Measurements from ENCODE around the gene SND1. TPM values are rescaled to one million over a fixed set of nuclear protein-coding genes. Genes with fewer than 3 reads are reported as not detected.

SND1 gene
- total RNA-seq, 1 experiment from 2014 or later, result 274 TPM

DNA sequence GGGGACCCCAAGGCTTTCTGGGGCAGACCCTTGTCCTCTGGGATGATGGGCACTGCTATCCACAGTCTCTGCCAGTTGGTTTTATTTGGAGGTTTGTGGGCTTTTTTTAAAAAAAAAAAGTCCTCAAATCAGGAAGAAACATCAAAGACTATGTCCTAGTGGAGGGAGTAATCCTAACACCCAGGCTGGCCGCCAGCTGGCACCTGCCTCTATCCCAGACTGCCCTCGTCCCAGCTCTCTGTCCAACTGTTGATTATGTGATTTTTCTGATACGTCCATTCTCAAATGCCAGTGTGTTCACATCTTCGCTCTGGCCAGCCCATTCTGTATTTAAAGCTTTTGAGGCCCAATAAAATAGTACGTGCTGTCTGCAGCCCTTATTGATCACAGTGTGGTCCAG lies 440.2 kb downstream of the SND1 start:
- peaks cover 60% of the 10 kb centered on the region for H3K36me3 Mint-ChIP-seq (ENCODE audit: insufficient read depth, unreplicated experiment)
- H3K36me3 ChIP-seq (ENCODE audit: control insufficient read depth, insufficient read depth, low read length), result peaks cover 3% of the 10 kb centered on the region
- no peaks in the 10 kb centered on the region for H3K27me3 Mint-ChIP-seq (ENCODE audit: insufficient read depth, unreplicated experiment)
- H3K4me1 ChIP-seq, result no peaks in the 10 kb centered on the region
- H3K27ac Mint-ChIP-seq (ENCODE audit: unreplicated experiment), result no peak overlapping the region
- intact Hi-C loops (cut with micrococcal nuclease; ENCODE audit: unreplicated experiment), result no loop called here
- POLR2A ChIA-PET, result no interaction called here
- CTCF ChIA-PET, result no interaction called here
- no peaks in the 10 kb centered on the region for H3K27me3 ChIP-seq (replicated peaks; ENCODE audit: control insufficient read depth, insufficient read depth, low read length)
- no peak overlapping the region for H3K4me3 ChIP-seq (ENCODE audit: low read depth, low read length)
- BruUV-seq (replicated peaks), result TSS peak; percentile 81
- no peaks in the 10 kb centered on the region for H3K4me1 Mint-ChIP-seq (ENCODE audit: low read depth, unreplicated experiment)
- TF ChIP-seq, protein P1, sequence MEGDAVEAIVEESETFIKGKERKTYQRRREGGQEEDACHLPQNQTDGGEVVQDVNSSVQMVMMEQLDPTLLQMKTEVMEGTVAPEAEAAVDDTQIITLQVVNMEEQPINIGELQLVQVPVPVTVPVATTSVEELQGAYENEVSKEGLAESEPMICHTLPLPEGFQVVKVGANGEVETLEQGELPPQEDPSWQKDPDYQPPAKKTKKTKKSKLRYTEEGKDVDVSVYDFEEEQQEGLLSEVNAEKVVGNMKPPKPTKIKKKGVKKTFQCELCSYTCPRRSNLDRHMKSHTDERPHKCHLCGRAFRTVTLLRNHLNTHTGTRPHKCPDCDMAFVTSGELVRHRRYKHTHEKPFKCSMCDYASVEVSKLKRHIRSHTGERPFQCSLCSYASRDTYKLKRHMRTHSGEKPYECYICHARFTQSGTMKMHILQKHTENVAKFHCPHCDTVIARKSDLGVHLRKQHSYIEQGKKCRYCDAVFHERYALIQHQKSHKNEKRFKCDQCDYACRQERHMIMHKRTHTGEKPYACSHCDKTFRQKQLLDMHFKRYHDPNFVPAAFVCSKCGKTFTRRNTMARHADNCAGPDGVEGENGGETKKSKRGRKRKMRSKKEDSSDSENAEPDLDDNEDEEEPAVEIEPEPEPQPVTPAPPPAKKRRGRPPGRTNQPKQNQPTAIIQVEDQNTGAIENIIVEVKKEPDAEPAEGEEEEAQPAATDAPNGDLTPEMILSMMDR (IDR thresholded peaks at IDR 0.05; ENCODE audit: insufficient read depth in 1 of 2, low read depth in 1 of 2, low read length in 1 of 2, severe bottlenecking in 1 of 2, unreplicated experiment in 1 of 2), result no peak
- no peak for DNase-seq
- H3K9me3 Mint-ChIP-seq (ENCODE audit: unreplicated experiment), result no peaks in the 10 kb centered on the region
- H3K4me3 Mint-ChIP-seq (ENCODE audit: unreplicated experiment), result no peak overlapping the region
- no peaks in the 10 kb centered on the region for H3K9me3 ChIP-seq

DNA sequence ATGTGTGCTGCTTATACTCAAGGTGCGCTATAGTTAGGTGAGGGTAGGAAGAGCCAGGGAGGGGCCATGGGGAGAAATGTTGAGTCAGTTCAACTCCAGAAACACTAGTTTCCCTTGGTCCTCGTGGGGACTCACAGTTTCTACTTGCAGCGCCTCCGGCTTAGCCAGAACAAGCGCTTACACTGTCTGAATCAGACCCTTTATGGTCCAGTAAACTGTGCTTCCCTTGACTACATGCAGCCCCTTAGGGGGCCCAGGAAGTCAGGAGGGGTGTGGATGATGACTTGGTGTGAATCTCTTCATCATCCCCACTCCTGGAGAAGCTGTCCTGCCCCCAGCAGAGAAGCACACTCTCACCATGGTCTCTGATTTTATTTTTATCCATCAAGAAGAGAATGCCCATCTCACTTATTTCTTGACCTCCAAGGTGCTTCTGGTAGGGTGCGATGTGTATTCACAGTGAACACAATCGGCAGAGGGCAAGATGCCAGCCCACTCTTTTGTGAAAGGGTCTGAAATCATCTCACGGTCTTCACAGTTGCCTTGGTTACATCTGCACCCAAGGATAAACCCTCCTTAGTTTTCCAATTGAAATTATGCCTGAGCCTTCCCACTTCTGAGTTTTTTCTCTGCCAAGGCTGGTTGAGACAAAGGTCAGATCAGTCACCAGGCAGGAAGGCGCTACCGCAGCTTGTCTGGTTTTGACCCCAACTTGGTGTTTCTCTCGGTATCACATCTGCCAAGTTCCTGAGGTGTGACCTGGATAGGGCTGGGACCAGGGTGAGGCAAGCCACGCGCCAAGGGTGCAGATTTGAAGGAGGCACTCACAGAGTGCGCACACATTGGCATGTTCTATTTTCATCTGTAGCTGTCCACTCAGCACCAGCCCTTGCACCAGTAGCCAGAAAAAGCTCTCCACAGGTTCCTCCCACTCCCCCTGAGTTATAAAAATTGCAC lies 441.9 kb downstream of the SND1 start:
- CTCF ChIA-PET, result no interaction called here
- Histone ChIP-seq H3K4me1 (no peaks in the 10 kb centered on the region), H3K9me3 (no peaks in the 10 kb centered on the region), H3K36me3 (ENCODE audit: control insufficient read depth, insufficient read depth, low read length) (peaks cover 3% of the 10 kb centered on the region), H3K27me3 (replicated peaks; ENCODE audit: control insufficient read depth, insufficient read depth, low read length) (no peaks in the 10 kb centered on the region), H3K4me3 (ENCODE audit: low read depth, low read length) (no peak overlapping the region)
- BruUV-seq (replicated peaks), result no TSS peak
- no peak for DNase-seq
- TF ChIP-seq, protein P1 (IDR thresholded peaks at IDR 0.05; ENCODE audit: insufficient read depth in 1 of 2, low read depth in 1 of 2, low read length in 1 of 2, severe bottlenecking in 1 of 2, unreplicated experiment in 1 of 2), result no peak
- H3K27ac Mint-ChIP-seq (ENCODE audit: unreplicated experiment), result no peak overlapping the region
- intact Hi-C loops (cut with micrococcal nuclease; ENCODE audit: unreplicated experiment), result no loop called here
- H3K4me1 Mint-ChIP-seq (ENCODE audit: low read depth, unreplicated experiment), result peaks cover 6% of the 10 kb centered on the region
- peaks cover 61% of the 10 kb centered on the region for H3K36me3 Mint-ChIP-seq (ENCODE audit: insufficient read depth, unreplicated experiment)
- H3K27me3 Mint-ChIP-seq (ENCODE audit: insufficient read depth, unreplicated experiment), result no peaks in the 10 kb centered on the region
- H3K4me3 Mint-ChIP-seq (ENCODE audit: unreplicated experiment), result no peak overlapping the region
- H3K9me3 Mint-ChIP-seq (ENCODE audit: unreplicated experiment), result no peaks in the 10 kb centered on the region
- POLR2A ChIA-PET, result no interaction called here

DNA sequence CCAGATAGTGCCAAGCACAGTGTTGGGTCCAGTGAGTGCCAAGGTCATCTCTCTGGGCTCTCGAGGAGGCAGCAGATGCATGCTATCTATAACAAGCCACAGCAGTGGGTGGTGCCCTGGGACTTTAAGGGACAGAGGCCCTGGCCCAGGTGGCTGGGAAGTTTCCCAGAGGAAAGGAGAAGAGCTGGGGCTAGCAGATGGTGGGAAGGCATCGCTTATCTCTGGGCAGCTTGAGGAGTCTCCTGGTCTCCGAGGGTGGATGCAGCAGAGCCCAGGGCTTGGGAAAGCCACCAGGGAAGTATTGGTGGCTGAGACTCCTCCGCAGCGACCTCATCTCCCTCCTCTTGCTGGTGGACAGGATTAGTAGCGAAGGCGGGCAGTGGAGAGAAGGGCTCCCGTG lies 442.7 kb downstream of the SND1 start:
- Mint-ChIP-seq H3K27ac (ENCODE audit: unreplicated experiment) (no peak overlapping the region), H3K9me3 (ENCODE audit: unreplicated experiment) (no peaks in the 10 kb centered on the region), H3K4me1 (ENCODE audit: low read depth, unreplicated experiment) (peaks cover 6% of the 10 kb centered on the region), H3K36me3 (ENCODE audit: insufficient read depth, unreplicated experiment) (peaks cover 61% of the 10 kb centered on the region), H3K4me3 (ENCODE audit: unreplicated experiment) (no peak overlapping the region), H3K27me3 (ENCODE audit: insufficient read depth, unreplicated experiment) (no peaks in the 10 kb centered on the region)
- no peak for DNase-seq
- Histone ChIP-seq H3K36me3 (ENCODE audit: control insufficient read depth, insufficient read depth, low read length) (peaks cover 3% of the 10 kb centered on the region), H3K9me3 (no peaks in the 10 kb centered on the region), H3K4me3 (ENCODE audit: low read depth, low read length) (no peak overlapping the region), H3K4me1 (no peaks in the 10 kb centered on the region), H3K27me3 (replicated peaks; ENCODE audit: control insufficient read depth, insufficient read depth, low read length) (no peaks in the 10 kb centered on the region)
- ChIA-PET CTCF (no interaction called here), POLR2A (interaction anchor here (0.6 kb wide), 1 partner anchor 210 kb away, joined by 5 read pairs; no protein-coding TSS in a partner anchor)
- intact Hi-C loops (cut with micrococcal nuclease; ENCODE audit: unreplicated experiment), result no loop called here
- TF ChIP-seq, protein P1 (IDR thresholded peaks at IDR 0.05; ENCODE audit: insufficient read depth in 1 of 2, low read depth in 1 of 2, low read length in 1 of 2, severe bottlenecking in 1 of 2, unreplicated experiment in 1 of 2), result no peak
- no TSS peak for BruUV-seq (replicated peaks)
